Measurements from ENCODE around the gene PHF19. TPM values are rescaled to one million over a fixed set of nuclear protein-coding genes. Genes with fewer than 3 reads are reported as not detected.
A peak's percentile ranks its signal among the peaks of the same experiment; 100 is the strongest.

PHF19 gene
- total and polyA plus RNA-seq, 10 of the 15 experiments (the other 5 are each of a cell fraction or from before 2014, with no cell fraction given): 26.0 to 133 (median 87.7) TPM

GRCh38 chr9:120926397-120926928 is 49.5 kb upstream of the PHF19 start, which contains the start of gene TRAF1 (continued):
- TF ChIP-seq ESRRA (IDR thresholded peaks at IDR 0.05; ENCODE audit: low read length): no peak
- TF ChIP-seq RUNX3 (IDR thresholded peaks at IDR 0.05; ENCODE audit: low read length): no peak
- no peak for TF ChIP-seq HDAC6 (IDR thresholded peaks at IDR 0.05; ENCODE audit: unreplicated experiment)
- TF ChIP-seq IRF4 (IDR thresholded peaks at IDR 0.05; ENCODE audit: low read depth, low read length): no peak
- TF ChIP-seq RBBP5 (conservative IDR thresholded peaks at IDR 0.05): no peak
- TF ChIP-seq ZBED1 (IDR thresholded peaks at IDR 0.05; ENCODE audit: borderline replicate concordance): no peak
- peak; percentile 67; the same call in 1 of the 2 replicates for TF ChIP-seq EED (IDR thresholded peaks at IDR 0.05; ENCODE audit: low read depth)
- TF ChIP-seq PRDM15 (CRISPR knock-in tag; IDR thresholded peaks at IDR 0.05): no peak
- no peak for TF ChIP-seq STAT3 (IDR thresholded peaks at IDR 0.05; ENCODE audit: low read depth, low read length)
- no peak for TF ChIP-seq JUND (IDR thresholded peaks at IDR 0.05; ENCODE audit: low read depth, low read length)
- no peak for TF ChIP-seq MYB (IDR thresholded peaks at IDR 0.05; ENCODE audit: borderline replicate concordance, low read depth, low read length)
- TF ChIP-seq MEF2B (IDR thresholded peaks at IDR 0.05; ENCODE audit: partially characterized antibody, poor library complexity, severe bottlenecking): peak; percentile 48
- no peak for TF ChIP-seq ZNF217 (IDR thresholded peaks at IDR 0.05)
- peak; percentile 8 for TF ChIP-seq BCL3 (IDR thresholded peaks at IDR 0.05; ENCODE audit: borderline replicate concordance, insufficient read depth, low read depth, low read length, poor library complexity, severe bottlenecking)
- TF ChIP-seq IKZF2 (IDR thresholded peaks at IDR 0.05): peak; percentile 80
- TF ChIP-seq TCF12 (IDR thresholded peaks at IDR 0.05; ENCODE audit: low read depth, low read length): peak; percentile 25; the same call in 1 of the 2 replicates
- no peak for TF ChIP-seq RAD21 (IDR thresholded peaks at IDR 0.05; ENCODE audit: insufficient read depth, low read depth, low read length)
- TF ChIP-seq BCLAF1 (IDR thresholded peaks at IDR 0.05): no peak
- no peak for TF ChIP-seq RB1 (IDR thresholded peaks at IDR 0.05; ENCODE audit: borderline replicate concordance)
- peak; percentile 39; the same call in 1 of the 2 replicates for TF ChIP-seq ZNF687 (IDR thresholded peaks at IDR 0.05)

All from GM12878 (cell line).